IMR-90 (cell line): Measurements from ENCODE around the gene BLOC1S6. TPM values are rescaled to one million over a fixed set of nuclear protein-coding genes. Genes with fewer than 3 reads are reported as not detected.

Source experiments
- ATAC-seq: fragments of 200-7000 bp; cut with Tn5 transposase; 2 replicates; pipeline ENCODE4 v1.9.1; 2020; ENCODE audit warnings: low read depth, mild to moderate bottlenecking, moderate library complexity
- BruUV-seq: library from RNA; stranded (reverse); fragments of 400-500 nt; replicated peaks from 2 replicates; lab custom pipeline; 2021; lab: Mats Ljungman, UMichigan
- CTCF ChIA-PET: fragments of 300-600 bp; formaldehyde crosslinking; extraction: SDS; loops from one replicate; lab custom pipeline; 2021; ENCODE audit warnings: antibody characterized with exemption; lab: Yijun Ruan, JAX
- POLR2A ChIA-PET: fragments of 300-600 bp; sonication (Branson Sonifier 250); formaldehyde crosslinking; loops from one replicate; lab custom pipeline; 2022; ENCODE audit warnings: antibody characterized with exemption; ENCODE audit not compliant: unreplicated experiment; lab: Charles Lee
- DNase-seq: peaks from one replicate; pipeline ENCODE4 v3.0.0; 2013
- H2AFZ ChIP-seq: replicated peaks from 2 replicates; pipeline ENCODE3; 2013; ENCODE audit warnings: low read length, mild to moderate bottlenecking; ENCODE audit not compliant: poor library complexity
- H2AK5ac ChIP-seq: 2 replicates; pipeline ENCODE4 v1.6.1; 2013; ENCODE audit warnings: low read depth, low read length, inconsistent platforms
- H2AK9ac ChIP-seq: replicated peaks from 2 replicates; pipeline ENCODE3; 2013; ENCODE audit warnings: mild to moderate bottlenecking, low read depth, low read length, moderate library complexity; ENCODE audit not compliant: poor library complexity
- H2BK120ac ChIP-seq: 2 replicates; pipeline ENCODE4 v1.6.1; 2013; ENCODE audit warnings: low read depth, low read length, inconsistent platforms
- H2BK15ac ChIP-seq: 3 replicates; pipeline ENCODE4 v1.6.1; 2013; ENCODE audit warnings: low read depth, low read length, inconsistent platforms
- H2BK20ac ChIP-seq: 2 replicates; pipeline ENCODE4 v1.6.1; 2013; ENCODE audit warnings: low read depth, mild to moderate bottlenecking, inconsistent platforms, low read length, moderate library complexity
- H2BK5ac ChIP-seq: 2 replicates; pipeline ENCODE4 v1.6.1; 2013; ENCODE audit warnings: mild to moderate bottlenecking, low read depth, low read length, inconsistent platforms; ENCODE audit not compliant: poor library complexity, severe bottlenecking
- H3K14ac ChIP-seq: replicated peaks from 2 replicates; pipeline ENCODE4 v1.6.1; 2013; ENCODE audit warnings: low read depth, low read length, inconsistent platforms
- H3K18ac ChIP-seq: 2 replicates; pipeline ENCODE4 v1.6.1; 2013; ENCODE audit warnings: low read depth, low read length, control low read depth
- H3K23ac ChIP-seq: 2 replicates; pipeline ENCODE4 v1.6.1; 2013; ENCODE audit warnings: low read depth, low read length, inconsistent platforms
- H3K27ac ChIP-seq: 2 replicates; pipeline ENCODE4 v1.5.1; 2013; ENCODE audit warnings: mild to moderate bottlenecking, control low read depth, low read length; ENCODE audit not compliant: insufficient read depth
- H3K27me3 ChIP-seq: 2 replicates; pipeline ENCODE4 v1.6.1; 2013; ENCODE audit warnings: low read length; ENCODE audit not compliant: control insufficient read depth, insufficient read depth
- H3K36me3 ChIP-seq: 2 replicates; pipeline ENCODE4 v1.6.1; 2013; ENCODE audit warnings: low read length, mixed read lengths; ENCODE audit not compliant: control insufficient read depth, insufficient read depth
- H3K4ac ChIP-seq: 2 replicates; pipeline ENCODE4 v1.6.1; 2013; ENCODE audit warnings: low read depth, low read length, inconsistent platforms
- H3K4me1 ChIP-seq: 2 replicates; pipeline ENCODE4 v1.6.1; 2013; ENCODE audit warnings: low read length, mixed read lengths; ENCODE audit not compliant: control insufficient read depth, insufficient read depth
- H3K4me2 ChIP-seq: 2 replicates; pipeline ENCODE4 v1.6.1; 2013; ENCODE audit warnings: low read depth, mild to moderate bottlenecking, control low read depth, low read length, moderate library complexity
- H3K4me3 ChIP-seq: 2 replicates; pipeline ENCODE4 v1.5.1; 2013; ENCODE audit warnings: low read depth, mild to moderate bottlenecking, control low read depth, low read length, moderate library complexity; ENCODE audit not compliant: insufficient read depth
- H3K56ac ChIP-seq: 2 replicates; pipeline ENCODE4 v1.6.1; 2013; ENCODE audit warnings: low read length, inconsistent platforms; ENCODE audit not compliant: insufficient read depth; ENCODE audit errors: extremely low read depth
- H3K79me1 ChIP-seq, 2 experiments: 2 replicates each; pipeline ENCODE4 v1.6.1; 2013; ENCODE audit warnings: low read length in 2 of 2, inconsistent platforms in 1 of 2, low read depth in 1 of 2
- H3K9ac ChIP-seq: 2 replicates; pipeline ENCODE4 v1.6.1; 2013; ENCODE audit warnings: low read depth, low read length, control low read depth
- H3K9me1 ChIP-seq: 2 replicates; pipeline ENCODE4 v1.6.1; 2013; ENCODE audit warnings: low read length, inconsistent platforms; ENCODE audit not compliant: insufficient read depth
- H3K9me3 ChIP-seq: 2 replicates; pipeline ENCODE4 v1.6.1; 2013; ENCODE audit warnings: low read length; ENCODE audit not compliant: control insufficient read depth, insufficient read depth
- H4K20me1 ChIP-seq: 2 replicates; pipeline ENCODE4 v1.6.1; 2013; ENCODE audit warnings: low read length, inconsistent platforms; ENCODE audit not compliant: insufficient read depth
- H4K5ac ChIP-seq: 2 replicates; pipeline ENCODE4 v1.6.1; 2013; ENCODE audit warnings: mild to moderate bottlenecking, low read depth, low read length, control low read depth
- H4K8ac ChIP-seq, 2 experiments: 2 replicates each; pipeline ENCODE4 v1.6.1; 2013; ENCODE audit warnings: low read depth in 2 of 2, low read length in 2 of 2, control low read depth in 1 of 2, inconsistent platforms in 1 of 2
- H4K91ac ChIP-seq: 2 replicates; pipeline ENCODE4 v1.6.1; 2013; ENCODE audit warnings: low read depth, low read length, inconsistent platforms; ENCODE audit not compliant: insufficient read depth
- BHLHE40 ChIP-seq: fragments of 150-350 bp; IDR thresholded peaks from 2 replicates; pipeline ENCODE4 v1.6.1; 2016; ENCODE audit warnings: mild to moderate bottlenecking, low read depth, low read length
- CEBPB ChIP-seq: IDR thresholded peaks from 2 replicates; pipeline ENCODE4 v1.6.1; 2012; ENCODE audit warnings: low read depth, low read length, improper control_type of control experiment
- CHD1 ChIP-seq: IDR thresholded peaks from 2 replicates; pipeline ENCODE4 v1.6.1; 2012; ENCODE audit warnings: low read depth, low read length, improper control_type of control experiment
- FOS ChIP-seq: fragments of 150-350 bp; IDR thresholded peaks from 2 replicates; pipeline ENCODE4 v1.6.1; 2016; ENCODE audit warnings: low read depth, low read length
- MAFK ChIP-seq: IDR thresholded peaks from 2 replicates; pipeline ENCODE4 v1.6.1; 2012; ENCODE audit warnings: low read depth, low read length, improper control_type of control experiment
- MAZ ChIP-seq: IDR thresholded peaks from 2 replicates; pipeline ENCODE4 v1.6.1; 2012; ENCODE audit warnings: low read depth, mild to moderate bottlenecking, low read length, improper control_type of control experiment, moderate library complexity, borderline replicate concordance
- MXI1 ChIP-seq: IDR thresholded peaks from 2 replicates; pipeline ENCODE4 v1.6.1; 2012; ENCODE audit warnings: low read depth, mild to moderate bottlenecking, low read length, moderate library complexity, borderline replicate concordance
- POLR2A ChIP-seq: IDR thresholded peaks from 2 replicates; pipeline ENCODE4 v1.6.1; 2012; ENCODE audit warnings: mild to moderate bottlenecking, low read depth, low read length
- RAD21 ChIP-seq: IDR thresholded peaks from 2 replicates; pipeline ENCODE4 v1.6.1; 2012; ENCODE audit warnings: low read length, improper control_type of control experiment
- RCOR1 ChIP-seq: IDR thresholded peaks from 2 replicates; pipeline ENCODE4 v1.6.1; 2012; ENCODE audit warnings: mild to moderate bottlenecking, low read length, improper control_type of control experiment; ENCODE audit not compliant: insufficient replicate concordance
- RFX5 ChIP-seq: IDR thresholded peaks from 2 replicates; pipeline ENCODE4 v1.8.0; 2012; ENCODE audit warnings: low read depth, mild to moderate bottlenecking, low read length, moderate library complexity
- SMC3 ChIP-seq: fragments of 150-350 bp; IDR thresholded peaks from 2 replicates; pipeline ENCODE4 v1.6.1; 2016; ENCODE audit warnings: low read depth, mild to moderate bottlenecking, antibody characterized with exemption, low read length, moderate library complexity
- WGBS, 2 experiments: methylation state at CpG; one replicate each; pipeline versions ENCODE4 v1.1.5 to v1.1.7; 2013; ENCODE audit warnings: missing lambda C conversion rate in 2 of 2; ENCODE audit not compliant: insufficient read length in 1 of 2; ENCODE audit errors: extremely low coverage in 2 of 2; 5-methylcytosine and 5-hydroxymethylcytosine counted together
- dilution Hi-C: fragments of 300-500 bp; cut with HindIII; formaldehyde crosslinking; loops from one replicate; pipeline ENCODE4 v1.14.3; 2018; ENCODE audit warnings: low sequenced_read_pairs; ENCODE audit not compliant: unreplicated experiment
- in situ Hi-C: fragments of 300-500 bp; cut with MboI; formaldehyde crosslinking; loops from 3 replicates; pipeline ENCODE4 v1.14.3; 2019; ENCODE audit warnings: low sequenced_read_pairs, inconsistent platforms, mixed read lengths
- intact Hi-C: fragments of 100-400 bp; cut with micrococcal nuclease; formaldehyde crosslinking; loops from 2 replicates; pipeline ENCODE4 v1.10.0; 2022
- polyA plus RNA-seq, 3 experiments: library from polyadenylated mRNA; depleted of rRNA; stranded (reverse); fragments of >200 nt; gene quantifications; 2 replicates each; pipeline ENCODE4 v1.2.3, GENCODE V29; 2012; ENCODE audit warnings: low replicate concordance in 1 of 3
- total RNA-seq: library from RNA; depleted of rRNA; stranded (reverse); fragments of >200 nt; gene quantifications from 2 replicates; pipeline ENCODE4 v1.2.3, GENCODE V29; 2012
- TF ChIP-seq, protein P1 (sequence below): fragments of 150-350 bp; IDR thresholded peaks from 2 replicates; pipeline ENCODE4 v1.6.1; 2017; ENCODE audit warnings: mild to moderate bottlenecking, antibody characterized with exemption, low read length, low read depth
- TF ChIP-seq, protein P2 (sequence below): fragments of 150-350 bp; IDR thresholded peaks from 2 replicates; pipeline ENCODE4 v1.6.1; 2016; ENCODE audit warnings: low read depth, mild to moderate bottlenecking, low read length, moderate library complexity, borderline replicate concordance
- TF ChIP-seq, protein P3 (sequence below): conservative IDR thresholded peaks from 2 replicates; pipeline ENCODE4 v1.5.1; 2012; ENCODE audit warnings: mild to moderate bottlenecking, low read depth, low read length, improper control_type of control experiment

BLOC1S6 gene
- total and polyA plus RNA-seq, 2 of the 4 experiments (the other 2 are of a cell fraction) = 21.7 to 40.9 TPM

DNA sequence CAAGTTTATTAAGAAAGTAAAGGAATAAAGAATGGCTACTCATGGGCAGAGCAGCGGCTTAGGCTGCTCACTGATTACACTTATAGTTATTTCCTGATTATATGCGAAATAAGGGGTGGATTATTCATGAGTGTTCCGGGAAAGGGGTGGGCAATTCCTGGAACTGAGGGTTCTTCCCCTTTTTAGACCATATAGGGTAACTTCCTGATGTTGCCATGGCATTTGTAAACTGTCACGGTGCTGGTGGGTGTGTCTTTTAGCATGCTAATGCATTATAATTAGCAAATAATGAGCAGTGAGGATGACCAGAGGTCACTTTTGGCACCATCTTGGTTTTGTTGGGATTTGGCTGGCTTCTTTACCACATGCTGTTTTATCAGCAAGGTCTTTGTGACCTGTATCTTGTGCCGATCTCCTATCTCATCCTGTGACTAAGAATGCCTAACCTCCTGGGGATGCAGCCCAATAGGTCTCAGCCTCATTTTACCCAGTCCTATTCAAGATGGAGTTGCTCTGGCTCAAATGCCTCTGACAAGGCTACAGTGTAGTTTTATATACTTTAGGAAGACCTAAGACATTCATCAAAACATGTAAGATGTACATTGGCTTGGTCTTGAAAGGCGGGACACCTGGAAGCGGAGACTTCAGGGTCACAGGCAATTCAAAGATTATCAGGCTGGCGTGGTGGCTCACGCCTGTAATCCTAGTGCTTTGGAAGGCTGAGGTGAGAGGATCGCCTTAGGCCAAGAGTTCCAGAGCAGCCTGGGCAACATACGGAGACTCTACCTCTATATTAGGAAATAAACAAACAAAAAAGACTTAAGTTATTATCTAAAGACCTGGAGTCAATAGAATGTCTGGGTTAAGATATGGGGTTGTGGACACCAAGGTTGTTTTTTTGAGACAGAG lies 3.2 kb upstream of the BLOC1S6 start:
- Histone ChIP-seq H4K5ac (no peak overlapping the region), H3K23ac (no peak overlapping the region), H3K79me1 (peaks cover 14 to 22% of the 10 kb centered on the region in 2 experiments), H3K9me1 (no peaks in the 10 kb centered on the region), H2AK9ac (no peak overlapping the region), H4K20me1 (no peaks in the 10 kb centered on the region), H3K56ac (no peak overlapping the region), H3K4me1 (peaks cover 3% of the 10 kb centered on the region; the same call in 1 of the 2 replicates), H3K18ac (no peak overlapping the region), H2BK20ac (no peak overlapping the region), H2AK5ac (no peak overlapping the region), H3K9me3 (no peaks in the 10 kb centered on the region), H3K4me2 (no peak overlapping the region), H3K14ac (no peak overlapping the region), H3K27ac (no peak overlapping the region), H4K91ac (no peak overlapping the region), H3K36me3 (no peaks in the 10 kb centered on the region), H2BK15ac (no peak overlapping the region), H3K4ac (no peak overlapping the region), H3K9ac (no peak overlapping the region), H2BK5ac (no peak overlapping the region), H3K27me3 (no peaks in the 10 kb centered on the region), H2BK120ac (no peak overlapping the region), H3K4me3 (no peak overlapping the region), H4K8ac (no peak overlapping the region), H2AFZ (no peak overlapping the region)
- ChIA-PET CTCF (no interaction called here), POLR2A (no interaction called here)
- no TSS peak for BruUV-seq
- dilution Hi-C loops = no loop called here
- ATAC-seq = no peak
- no CpG with 5 or more reads among the region's 11 CpGs for WGBS, 2 experiments
- in situ Hi-C loops = no loop called here
- intact Hi-C loops = no loop called here
- DNase-seq = no peak
- TF ChIP-seq MXI1 = no peak
- TF ChIP-seq CHD1 = no peak
- TF ChIP-seq MAFK = no peak
- TF ChIP-seq, protein P1, sequence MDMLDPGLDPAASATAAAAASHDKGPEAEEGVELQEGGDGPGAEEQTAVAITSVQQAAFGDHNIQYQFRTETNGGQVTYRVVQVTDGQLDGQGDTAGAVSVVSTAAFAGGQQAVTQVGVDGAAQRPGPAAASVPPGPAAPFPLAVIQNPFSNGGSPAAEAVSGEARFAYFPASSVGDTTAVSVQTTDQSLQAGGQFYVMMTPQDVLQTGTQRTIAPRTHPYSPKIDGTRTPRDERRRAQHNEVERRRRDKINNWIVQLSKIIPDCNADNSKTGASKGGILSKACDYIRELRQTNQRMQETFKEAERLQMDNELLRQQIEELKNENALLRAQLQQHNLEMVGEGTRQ = no peak
- no peak for TF ChIP-seq POLR2A
- no peak for TF ChIP-seq RAD21
- no peak for TF ChIP-seq FOS
- TF ChIP-seq CEBPB = no peak
- TF ChIP-seq RFX5 = no peak
- TF ChIP-seq SMC3 = no peak
- no peak for TF ChIP-seq RCOR1
- no peak for TF ChIP-seq BHLHE40
- TF ChIP-seq MAZ = no peak
- TF ChIP-seq, protein P2, sequence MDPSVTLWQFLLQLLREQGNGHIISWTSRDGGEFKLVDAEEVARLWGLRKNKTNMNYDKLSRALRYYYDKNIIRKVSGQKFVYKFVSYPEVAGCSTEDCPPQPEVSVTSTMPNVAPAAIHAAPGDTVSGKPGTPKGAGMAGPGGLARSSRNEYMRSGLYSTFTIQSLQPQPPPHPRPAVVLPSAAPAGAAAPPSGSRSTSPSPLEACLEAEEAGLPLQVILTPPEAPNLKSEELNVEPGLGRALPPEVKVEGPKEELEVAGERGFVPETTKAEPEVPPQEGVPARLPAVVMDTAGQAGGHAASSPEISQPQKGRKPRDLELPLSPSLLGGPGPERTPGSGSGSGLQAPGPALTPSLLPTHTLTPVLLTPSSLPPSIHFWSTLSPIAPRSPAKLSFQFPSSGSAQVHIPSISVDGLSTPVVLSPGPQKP = no peak
- TF ChIP-seq, protein P3, sequence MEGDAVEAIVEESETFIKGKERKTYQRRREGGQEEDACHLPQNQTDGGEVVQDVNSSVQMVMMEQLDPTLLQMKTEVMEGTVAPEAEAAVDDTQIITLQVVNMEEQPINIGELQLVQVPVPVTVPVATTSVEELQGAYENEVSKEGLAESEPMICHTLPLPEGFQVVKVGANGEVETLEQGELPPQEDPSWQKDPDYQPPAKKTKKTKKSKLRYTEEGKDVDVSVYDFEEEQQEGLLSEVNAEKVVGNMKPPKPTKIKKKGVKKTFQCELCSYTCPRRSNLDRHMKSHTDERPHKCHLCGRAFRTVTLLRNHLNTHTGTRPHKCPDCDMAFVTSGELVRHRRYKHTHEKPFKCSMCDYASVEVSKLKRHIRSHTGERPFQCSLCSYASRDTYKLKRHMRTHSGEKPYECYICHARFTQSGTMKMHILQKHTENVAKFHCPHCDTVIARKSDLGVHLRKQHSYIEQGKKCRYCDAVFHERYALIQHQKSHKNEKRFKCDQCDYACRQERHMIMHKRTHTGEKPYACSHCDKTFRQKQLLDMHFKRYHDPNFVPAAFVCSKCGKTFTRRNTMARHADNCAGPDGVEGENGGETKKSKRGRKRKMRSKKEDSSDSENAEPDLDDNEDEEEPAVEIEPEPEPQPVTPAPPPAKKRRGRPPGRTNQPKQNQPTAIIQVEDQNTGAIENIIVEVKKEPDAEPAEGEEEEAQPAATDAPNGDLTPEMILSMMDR = no peak
